HepG2 (cell line): ENCODE measurements around the gene PLA2G4A. TPM values are rescaled to one million over a fixed set of nuclear protein-coding genes. Genes with fewer than 3 reads are reported as not detected.

ENCODE experiments used
- ATAC-seq: fragments of 200-7000 bp; cut with Tn5 transposase; 3 replicates; pipeline ENCODE4 v1.9.1; 2020; ENCODE audit warnings: mild to moderate bottlenecking, moderate library complexity
- BruUV-seq: library from RNA; stranded (reverse); fragments of 400-500 nt; replicated peaks from 2 replicates; lab custom pipeline; 2021; lab: Mats Ljungman, UMichigan
- CTCF ChIA-PET: fragments of 300-600 bp; formaldehyde crosslinking; extraction: SDS; loops from one replicate; lab custom pipeline; 2021; ENCODE audit warnings: low total read pairs, inconsistent platforms, low intra/inter-chr PET ratio; lab: Yijun Ruan, JAX
- POLR2A ChIA-PET: fragments of 350-600 bp; sonication (Branson Sonifier 250); formaldehyde crosslinking; loops from one replicate; lab custom pipeline; 2020; ENCODE audit warnings: antibody characterized with exemption, inconsistent platforms; lab: Yijun Ruan, JAX
- DNase-seq: peaks from one replicate; pipeline ENCODE4 v3.0.0-alpha.2; 2015; ENCODE audit warnings: low spot score
- FAIRE-seq: peaks from 3 replicates; lab custom pipeline; 2011; peaks lifted over from hg19 to GRCh38; lab: Jason Lieb, UNC
- H2AFZ ChIP-seq: one replicate; pipeline ENCODE4 v1.6.1; 2011; ENCODE audit warnings: low read length, inconsistent platforms
- H3K27ac ChIP-seq: fragments of 300-600 bp; 3 replicates; pipeline ENCODE4 v1.8.0; 2011; ENCODE audit warnings: mixed run types, mild to moderate bottlenecking, mixed read lengths, low read length, inconsistent platforms; ENCODE audit not compliant: insufficient read depth; ENCODE audit errors: extremely low read length
- H3K27me3 ChIP-seq, 2 experiments: fragments of 200-600 bp in 1 of 2; 2 replicates in 1 of 2; 3 replicates in 1 of 2; pipeline versions ENCODE4 v1.6.0 to v1.8.0; 2011; ENCODE audit warnings: low read length in 2 of 2, mild to moderate bottlenecking in 2 of 2, moderate library complexity in 2 of 2, inconsistent platforms in 1 of 2; ENCODE audit not compliant: insufficient read depth in 2 of 2, control insufficient read depth in 1 of 2
- H3K36me3 ChIP-seq, 2 experiments: fragments of 200-600 bp in 1 of 2; replicated peaks in 1 of 2; 2 replicates in 1 of 2; 3 replicates in 1 of 2; pipeline versions ENCODE4 v1.5.1 to v1.8.0; 2011; ENCODE audit warnings: low read length in 2 of 2, inconsistent platforms in 1 of 2; ENCODE audit not compliant: insufficient read depth in 2 of 2, control insufficient read depth in 1 of 2
- H3K4me1 ChIP-seq: 2 replicates; pipeline ENCODE4 v1.5.1; 2012; ENCODE audit warnings: low read length, inconsistent platforms; ENCODE audit not compliant: insufficient read depth
- H3K4me2 ChIP-seq: 2 replicates; pipeline ENCODE4 v1.6.0; 2011; ENCODE audit warnings: low read depth, low read length, inconsistent platforms
- H3K4me3 ChIP-seq, 3 experiments: fragments of 200-600 bp in 1 of 3; sonication (generic), shearing (Covaris generic) in 1 of 3; replicated peaks in 1 of 3; 2 replicates each; pipeline ENCODE4 v1.5.1; 2011 to 2016; ENCODE audit warnings: low read length in 3 of 3, inconsistent platforms in 2 of 3, low read depth in 2 of 3, mild to moderate bottlenecking in 2 of 3, control low read depth in 1 of 3, mixed read lengths in 1 of 3; ENCODE audit not compliant: insufficient read depth in 1 of 3
- H3K79me2 ChIP-seq: one replicate; pipeline ENCODE4 v1.6.1; 2011; ENCODE audit warnings: low read length, inconsistent platforms; ENCODE audit not compliant: insufficient read depth
- H3K9ac ChIP-seq: 2 replicates; pipeline ENCODE4 v1.6.0; 2011; ENCODE audit warnings: mild to moderate bottlenecking, low read depth, low read length, inconsistent platforms; ENCODE audit not compliant: insufficient read depth
- H3K9me3 ChIP-seq: 2 replicates; pipeline ENCODE4 v1.5.1; 2012; ENCODE audit warnings: mild to moderate bottlenecking, low read length
- H4K20me1 ChIP-seq: 2 replicates; pipeline ENCODE4 v1.6.0; 2011; ENCODE audit warnings: inconsistent platforms, mild to moderate bottlenecking, low read length, moderate library complexity; ENCODE audit not compliant: insufficient read depth
- AGO1 ChIP-seq: fragments of 200-400 bp; formaldehyde crosslinking; IDR thresholded peaks from 2 replicates; pipeline ENCODE4 v1.6.1; 2017; ENCODE audit warnings: mild to moderate bottlenecking, low read depth, low read length, moderate library complexity; ENCODE audit not compliant: poor library complexity, severe bottlenecking
- CAMTA2 ChIP-seq: sonication (generic); formaldehyde crosslinking; IDR thresholded peaks from 2 replicates; pipeline ENCODE4 v1.4.0; 2020; ENCODE audit warnings: mild to moderate bottlenecking, missing genetic modification reagents, borderline replicate concordance
- CHCHD3 ChIP-seq: sonication (generic); formaldehyde crosslinking; IDR thresholded peaks from 2 replicates; pipeline ENCODE4 v1.8.0; 2022; ENCODE audit warnings: mild to moderate bottlenecking, missing genetic modification reagents, moderate library complexity
- FOXA1 ChIP-seq, 2 experiments: fragments of 450-650 bp in 1 of 2; sonication (generic) in 1 of 2; formaldehyde crosslinking in 1 of 2; IDR thresholded peaks; 2 replicates each; pipeline versions ENCODE4 v1.4.0 to v1.6.1; 2016 to 2020; ENCODE audit warnings: missing genetic modification reagents in 1 of 2
- MIER2 ChIP-seq: IDR thresholded peaks from 2 replicates; pipeline ENCODE4 v1.6.1; 2016; ENCODE audit warnings: missing biosample characterization, missing genetic modification reagents
- SNAI1 ChIP-seq: sonication (generic); formaldehyde crosslinking; IDR thresholded peaks from 2 replicates; pipeline ENCODE4 v1.5.0; 2020; ENCODE audit warnings: mild to moderate bottlenecking, missing genetic modification reagents, borderline replicate concordance
- STAG1 ChIP-seq: sonication (generic); formaldehyde crosslinking; IDR thresholded peaks from 2 replicates; pipeline ENCODE4 v1.4.0; 2020; ENCODE audit warnings: missing genetic modification reagents
- ZFP82 ChIP-seq: sonication (generic); formaldehyde crosslinking; IDR thresholded peaks from 2 replicates; pipeline ENCODE4 v1.5.1; 2020; ENCODE audit warnings: mild to moderate bottlenecking, missing genetic modification reagents, borderline replicate concordance
- ZNF124 ChIP-seq: sonication (generic); formaldehyde crosslinking; IDR thresholded peaks from 2 replicates; pipeline ENCODE4 v1.4.0; 2020; ENCODE audit warnings: missing genetic modification reagents
- ZNF292 ChIP-seq: sonication (generic); formaldehyde crosslinking; IDR thresholded peaks from 2 replicates; pipeline ENCODE4 v1.8.1; 2022; ENCODE audit warnings: mild to moderate bottlenecking, low read depth, missing genetic modification reagents, borderline replicate concordance
- ZNF567 ChIP-seq: sonication (generic); formaldehyde crosslinking; IDR thresholded peaks from 2 replicates; pipeline ENCODE4 v1.8.1; 2023; ENCODE audit warnings: mild to moderate bottlenecking, missing genetic modification reagents, borderline replicate concordance
- ZNF737 ChIP-seq: sonication (generic); formaldehyde crosslinking; IDR thresholded peaks from 2 replicates; pipeline ENCODE4 v1.5.0; 2020; ENCODE audit warnings: missing genetic modification reagents, mild to moderate bottlenecking, borderline replicate concordance
- ZSCAN12 ChIP-seq: sonication (generic); formaldehyde crosslinking; IDR thresholded peaks from 2 replicates; pipeline ENCODE4 v1.9.0; 2021; ENCODE audit warnings: mild to moderate bottlenecking, missing genetic modification reagents
- WGBS: methylation state at CpG from one replicate; pipeline ENCODE4 v1.1.6; 2017; ENCODE audit warnings: low lambda C conversion rate; 5-methylcytosine and 5-hydroxymethylcytosine counted together
- in situ Hi-C: cut with HindIII; loops from 2 replicates; pipeline ENCODE4 v1.10.0; 2017; ENCODE audit warnings: low pct_unique_long_range_greater_than_20kb; ENCODE audit not compliant: extremely low pct_ligation_motif_present
- intact Hi-C: fragments of 100-400 bp; cut with micrococcal nuclease; formaldehyde crosslinking; loops from one replicate; pipeline ENCODE4 v1.10.0; 2022; ENCODE audit not compliant: unreplicated experiment
- polyA plus RNA-seq, 8 experiments: library from polyadenylated mRNA; depleted of rRNA in 3 of 8; stranded (reverse) in 7 of 8; unstranded in 1 of 8; fragments of >200 nt; fragmentation: Illumina TruSeq in 4 of 8; extraction: Trizol in 4 of 8; gene quantifications; 2 replicates each; pipeline versions ENCODE4 v1.2.1 to v1.2.3, GENCODE V29; 2011 to 2016; ENCODE audit warnings: low read depth in 4 of 8, missing spikeins in 1 of 8, mixed read lengths in 1 of 8; ENCODE audit not compliant: insufficient read depth in 1 of 8
- total RNA-seq, 5 experiments: library from RNA; depleted of rRNA; stranded (reverse); fragments of >200 nt; fragmentation: Illumina TruSeq; extraction: Trizol; gene quantifications; 2 replicates each; pipeline ENCODE4 v1.2.3, GENCODE V29; 2016; ENCODE audit warnings: low read depth in 1 of 5
- TF ChIP-seq, protein P1 (sequence below): sonication (generic); formaldehyde crosslinking; IDR thresholded peaks from 2 replicates; pipeline ENCODE4 v1.4.0; 2020; ENCODE audit warnings: mild to moderate bottlenecking, low read depth, missing genetic modification reagents
- TF ChIP-seq, protein P2 (sequence below): sonication (generic); formaldehyde crosslinking; conservative IDR thresholded peaks from 2 replicates; pipeline ENCODE4 v1.4.0; 2020; ENCODE audit warnings: missing genetic modification reagents

The PLA2G4A gene
- total and polyA plus RNA-seq, 2 of the 13 experiments (the other 11 are each of a cell fraction or from before 2014, with no cell fraction given) = not detected

DNA sequence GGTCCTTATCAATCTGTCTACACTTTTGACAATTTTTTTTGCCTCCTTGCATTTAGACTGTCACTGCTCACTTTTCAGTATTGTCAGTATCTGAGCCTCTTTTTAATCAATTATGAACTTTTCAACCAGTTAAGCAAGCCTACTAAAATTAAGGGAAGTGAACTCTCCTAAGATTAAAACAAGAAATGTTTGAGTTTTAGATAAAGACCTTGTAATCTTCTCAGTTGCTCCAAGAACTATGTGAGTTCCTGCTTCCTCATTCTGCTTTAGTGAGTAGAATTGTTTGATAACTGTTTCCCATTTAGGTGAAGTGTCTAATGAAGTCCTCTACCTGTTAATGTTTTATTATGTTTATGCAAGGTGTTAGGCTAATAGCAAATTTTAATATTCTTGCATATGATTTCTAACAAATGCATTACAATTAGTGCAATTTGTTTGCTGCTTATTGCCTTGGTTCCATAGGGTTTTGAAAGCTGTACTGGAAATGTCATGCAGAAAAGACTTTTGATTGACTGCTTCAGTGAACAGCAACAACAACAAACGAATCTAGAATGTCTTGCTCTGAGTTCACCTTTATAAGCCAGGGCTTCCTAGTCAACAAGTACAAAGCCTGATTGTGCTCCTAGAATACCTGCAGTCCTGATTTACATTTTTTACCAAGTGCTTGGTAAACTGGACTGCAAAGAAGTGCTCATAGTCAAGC lies 40.9 kb downstream of the PLA2G4A start:
- Histone ChIP-seq H3K9ac (no peak overlapping the region), H3K79me2 (no peaks in the 10 kb centered on the region), H3K4me1 (no peaks in the 10 kb centered on the region), H3K27ac (no peak overlapping the region), H3K27me3 (no peaks in the 10 kb centered on the region), H4K20me1 (no peaks in the 10 kb centered on the region), H3K9me3 (no peaks in the 10 kb centered on the region), H3K4me2 (no peak overlapping the region), H2AFZ (no peak overlapping the region), H3K4me3 (no peak overlapping the region), H3K36me3 (no peaks in the 10 kb centered on the region)
- no peak for ATAC-seq
- FAIRE-seq = no peak
- 0% methylated on average over 1 of the region's 1 CpG for WGBS
- ChIA-PET POLR2A (no interaction called here), CTCF (no interaction called here)
- no peak for TF ChIP-seq ZSCAN12
- TF ChIP-seq, protein P1, sequence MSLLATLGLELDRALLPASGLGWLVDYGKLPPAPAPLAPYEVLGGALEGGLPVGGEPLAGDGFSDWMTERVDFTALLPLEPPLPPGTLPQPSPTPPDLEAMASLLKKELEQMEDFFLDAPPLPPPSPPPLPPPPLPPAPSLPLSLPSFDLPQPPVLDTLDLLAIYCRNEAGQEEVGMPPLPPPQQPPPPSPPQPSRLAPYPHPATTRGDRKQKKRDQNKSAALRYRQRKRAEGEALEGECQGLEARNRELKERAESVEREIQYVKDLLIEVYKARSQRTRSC (CRISPR knock-in tag) = no peak
- TF ChIP-seq ZFP82 = no peak
- no peak for TF ChIP-seq SNAI1 (CRISPR knock-in tag)
- no peak for TF ChIP-seq ZNF567 (CRISPR knock-in tag)
- no peak for TF ChIP-seq ZNF292
- TF ChIP-seq ZNF737 (CRISPR knock-in tag) = no peak
- no peak for TF ChIP-seq FOXA1 (IDR thresholded peaks at IDR 0.05)
- no peak for TF ChIP-seq FOXA1 (CRISPR knock-in tag; IDR thresholded peaks at IDR 0.05)
- TF ChIP-seq AGO1 = no peak
- TF ChIP-seq, protein P2, sequence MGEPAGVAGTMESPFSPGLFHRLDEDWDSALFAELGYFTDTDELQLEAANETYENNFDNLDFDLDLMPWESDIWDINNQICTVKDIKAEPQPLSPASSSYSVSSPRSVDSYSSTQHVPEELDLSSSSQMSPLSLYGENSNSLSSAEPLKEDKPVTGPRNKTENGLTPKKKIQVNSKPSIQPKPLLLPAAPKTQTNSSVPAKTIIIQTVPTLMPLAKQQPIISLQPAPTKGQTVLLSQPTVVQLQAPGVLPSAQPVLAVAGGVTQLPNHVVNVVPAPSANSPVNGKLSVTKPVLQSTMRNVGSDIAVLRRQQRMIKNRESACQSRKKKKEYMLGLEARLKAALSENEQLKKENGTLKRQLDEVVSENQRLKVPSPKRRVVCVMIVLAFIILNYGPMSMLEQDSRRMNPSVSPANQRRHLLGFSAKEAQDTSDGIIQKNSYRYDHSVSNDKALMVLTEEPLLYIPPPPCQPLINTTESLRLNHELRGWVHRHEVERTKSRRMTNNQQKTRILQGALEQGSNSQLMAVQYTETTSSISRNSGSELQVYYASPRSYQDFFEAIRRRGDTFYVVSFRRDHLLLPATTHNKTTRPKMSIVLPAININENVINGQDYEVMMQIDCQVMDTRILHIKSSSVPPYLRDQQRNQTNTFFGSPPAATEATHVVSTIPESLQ (CRISPR knock-in tag) = no peak
- no peak for TF ChIP-seq ZNF124 (CRISPR knock-in tag)
- TF ChIP-seq CAMTA2 = no peak
- no peak for TF ChIP-seq CHCHD3
- no peak for TF ChIP-seq MIER2 (CRISPR knock-in tag)
- TF ChIP-seq STAG1 = no peak
- in situ Hi-C loops = no loop called here
- DNase-seq = no peak
- intact Hi-C loops = no loop called here
- BruUV-seq = no TSS peak
